ENCODE results near the gene CABLES1.

Gene CABLES1

GRCh38 chr18:23196119-23197007 is 61.1 kb downstream of the CABLES1 start:
- DNase-seq, result no peak

DNA sequence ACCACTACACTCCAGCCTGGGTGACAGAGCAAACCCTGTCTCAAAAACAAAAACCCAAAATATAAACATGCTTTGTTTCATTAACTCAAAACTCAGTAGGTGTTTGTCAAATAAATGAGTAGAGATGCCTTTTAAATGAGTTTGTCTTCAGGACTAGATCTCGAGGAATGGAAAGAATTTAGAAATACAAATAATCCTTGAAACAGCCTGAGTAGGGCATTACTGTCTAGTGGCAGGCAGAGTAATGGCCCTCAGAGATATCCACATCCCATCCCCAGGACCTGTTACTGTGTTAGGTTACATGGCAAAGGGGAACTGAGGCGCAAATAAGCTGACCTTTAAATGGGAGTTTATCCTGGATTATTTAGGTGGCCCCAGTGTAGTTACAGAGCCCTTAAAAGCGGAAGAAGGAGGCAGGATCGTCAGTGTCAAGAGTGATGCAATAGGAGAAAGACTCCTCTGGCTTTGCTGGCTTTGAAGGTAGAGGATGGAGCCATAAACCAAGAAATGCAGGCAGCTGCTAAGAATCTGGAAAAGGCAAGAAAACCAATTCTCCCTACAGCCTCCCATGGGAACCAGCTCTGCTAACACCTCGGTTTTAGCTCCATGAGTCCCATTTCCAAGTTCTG is 63.0 kb downstream of the CABLES1 start:
- no peak for DNase-seq

DNA sequence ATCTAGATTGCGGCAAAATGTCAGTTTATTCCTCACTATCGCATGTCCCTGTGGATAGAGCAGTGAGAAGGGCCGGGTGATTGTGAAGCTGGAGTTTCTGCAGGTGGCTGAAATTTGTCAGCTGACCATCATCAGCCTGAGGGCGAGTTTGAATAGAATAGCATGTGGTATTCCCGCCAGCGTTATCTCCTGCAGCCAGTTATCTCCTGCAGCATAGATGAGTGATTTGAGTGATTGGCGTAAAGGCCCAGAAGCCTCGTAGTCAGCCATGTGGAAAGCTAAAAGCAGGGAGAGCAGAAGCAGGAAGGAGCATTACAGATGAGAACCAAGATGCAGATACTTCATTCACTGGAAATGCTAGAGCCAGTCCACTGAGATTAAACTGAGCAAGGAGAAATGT is 65.5 kb downstream of the CABLES1 start:
- DNase-seq, result no peak

DNA sequence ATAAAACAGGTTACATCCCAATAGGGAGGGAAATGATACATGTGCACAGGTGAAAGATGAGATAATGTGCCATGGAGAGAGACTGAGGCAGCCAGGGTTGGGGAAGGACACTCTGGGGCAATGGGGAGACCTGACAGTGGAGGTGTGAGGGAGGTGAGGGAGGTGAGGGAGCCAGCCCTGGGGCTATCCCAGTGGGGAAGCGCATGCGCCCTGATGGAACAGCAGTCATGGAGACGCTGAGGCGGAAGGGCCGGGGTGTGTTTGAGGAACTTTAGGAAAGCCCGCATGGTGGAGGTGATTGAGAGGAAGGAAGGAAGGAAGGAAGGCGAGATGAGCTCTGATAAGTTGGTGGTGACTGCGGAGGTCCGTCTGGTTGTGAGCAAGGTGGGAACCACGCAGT is 66.5 kb downstream of the CABLES1 start:
- no peak for DNase-seq

DNA sequence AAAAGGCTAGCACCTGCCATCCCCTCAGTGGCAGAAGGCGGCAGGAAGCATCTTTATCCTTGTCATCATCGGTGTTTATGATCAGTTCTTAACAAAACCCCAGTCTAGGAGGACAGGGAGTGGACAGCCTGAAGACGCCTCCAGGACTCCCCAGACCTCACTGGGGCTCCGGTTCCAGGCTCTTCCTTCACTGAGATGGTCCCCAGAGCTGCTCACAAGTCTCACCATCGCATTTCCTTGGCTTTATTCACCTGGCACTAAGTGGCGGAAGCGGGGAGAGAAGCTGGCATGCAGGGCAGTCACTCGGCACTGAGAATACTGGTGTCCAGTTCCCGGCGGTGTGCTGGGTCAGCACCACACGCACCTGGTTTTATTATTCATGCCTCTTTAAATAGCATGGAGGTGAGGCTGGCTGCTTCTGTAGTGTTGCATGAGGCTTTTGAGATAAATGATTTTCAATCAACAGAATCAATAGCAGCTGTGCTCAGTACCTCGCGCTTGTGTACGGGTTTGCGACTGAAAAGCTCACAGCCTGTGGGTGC is 68.7 kb downstream of the CABLES1 start:
- DNase-seq, result no peak

DNA sequence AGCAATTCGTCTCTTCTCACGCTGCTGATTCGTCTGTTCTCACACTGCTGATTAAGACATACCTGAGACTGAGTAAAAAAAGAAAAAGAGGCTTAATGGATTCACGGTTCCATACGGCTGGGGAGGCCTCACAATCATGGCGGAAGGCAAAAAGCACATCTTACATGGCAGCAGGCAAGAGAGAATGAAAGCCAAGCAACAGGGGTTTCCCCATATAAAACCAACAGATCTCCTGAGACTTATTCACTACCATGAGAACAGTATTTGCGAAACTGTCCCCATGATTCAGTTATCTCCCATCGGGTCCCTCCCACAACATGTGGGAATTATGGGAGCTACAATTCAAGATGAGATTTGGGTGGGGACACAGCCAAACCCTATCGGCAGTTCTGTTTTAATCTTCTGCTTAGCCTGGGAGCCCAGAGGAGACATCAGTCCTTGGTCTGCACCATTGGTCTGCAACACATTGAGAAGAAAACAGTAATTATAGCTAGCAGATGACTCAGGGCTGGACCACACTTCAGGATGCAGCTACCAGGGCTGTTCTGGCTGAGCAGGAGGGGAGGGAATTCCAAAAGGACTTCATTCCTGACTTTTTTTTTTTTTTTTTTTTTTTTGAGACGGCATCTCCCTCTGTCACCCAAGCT is 69.4 kb downstream of the CABLES1 start:
- DNase-seq, result no peak

- no peak for DNase-seq
Measured at GRCh38 chr18:23205980-23206379, 70.7 kb downstream of the CABLES1 start.

GRCh38 chr18:23207191-23207955 is 72.1 kb downstream of the CABLES1 start:
- no peak for DNase-seq

DNA sequence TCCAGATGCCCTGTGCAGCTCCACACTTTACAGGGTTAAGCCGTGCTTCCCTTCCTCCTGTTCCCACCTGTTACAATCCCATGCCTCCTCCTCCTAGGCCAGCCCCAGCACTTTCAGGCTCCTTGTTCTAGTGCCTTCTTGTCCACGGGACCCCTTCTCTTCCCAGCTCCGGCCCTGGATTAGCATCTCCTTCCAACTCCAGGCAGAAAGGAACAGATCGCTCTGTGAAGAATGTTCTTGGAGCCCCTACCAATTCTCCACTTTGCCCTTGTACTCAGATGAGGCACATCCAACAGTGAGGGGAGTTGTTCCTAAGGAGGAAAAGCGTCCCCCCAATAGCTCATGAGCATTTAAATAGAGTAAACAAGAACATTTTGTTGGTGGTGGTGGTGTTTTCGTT is 72.7 kb downstream of the CABLES1 start:
- DNase-seq, result no peak

DNA sequence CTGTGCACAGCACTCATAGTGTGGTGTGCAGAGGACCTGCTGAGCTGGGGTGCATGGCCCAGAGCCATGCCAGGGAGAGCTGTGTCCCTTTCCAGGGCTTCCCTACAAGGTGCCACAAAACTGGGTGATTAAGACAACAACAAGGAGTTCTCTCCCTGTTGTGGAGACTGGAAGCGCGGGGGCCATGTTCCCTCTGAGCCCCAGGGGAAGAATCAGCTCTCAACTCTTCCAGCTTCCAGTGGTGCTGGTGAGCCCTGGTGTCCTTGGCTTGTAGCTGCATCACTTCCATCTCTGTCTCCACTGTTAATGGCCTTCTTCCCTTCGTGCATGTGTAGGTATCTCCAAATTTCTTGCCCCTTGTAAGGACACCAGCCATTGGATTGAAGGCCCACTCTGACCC is 73.3 kb downstream of the CABLES1 start:
- DNase-seq, result no peak

DNA sequence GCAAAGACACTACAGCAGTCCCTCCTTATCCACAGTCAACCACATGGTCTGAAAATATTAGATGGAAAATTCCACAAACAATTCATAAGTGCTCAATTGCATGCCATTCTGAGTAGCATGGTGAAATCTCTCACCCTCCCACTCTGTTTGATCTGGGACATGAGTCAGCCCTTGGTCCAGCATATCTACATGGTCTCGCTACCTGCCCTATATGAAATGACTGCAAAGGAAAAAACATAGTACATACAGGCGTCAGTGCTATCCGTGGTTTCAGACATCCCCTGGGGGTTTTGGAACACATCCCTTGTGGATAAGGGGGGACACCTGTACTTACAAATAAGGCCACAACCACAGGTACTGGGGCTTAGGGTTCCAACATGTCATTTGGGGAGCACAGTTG is 73.7 kb downstream of the CABLES1 start:
- DNase-seq, result no peak

GRCh38 chr18:23209796-23210195 is 74.5 kb downstream of the CABLES1 start:
- DNase-seq, result no peak

DNA sequence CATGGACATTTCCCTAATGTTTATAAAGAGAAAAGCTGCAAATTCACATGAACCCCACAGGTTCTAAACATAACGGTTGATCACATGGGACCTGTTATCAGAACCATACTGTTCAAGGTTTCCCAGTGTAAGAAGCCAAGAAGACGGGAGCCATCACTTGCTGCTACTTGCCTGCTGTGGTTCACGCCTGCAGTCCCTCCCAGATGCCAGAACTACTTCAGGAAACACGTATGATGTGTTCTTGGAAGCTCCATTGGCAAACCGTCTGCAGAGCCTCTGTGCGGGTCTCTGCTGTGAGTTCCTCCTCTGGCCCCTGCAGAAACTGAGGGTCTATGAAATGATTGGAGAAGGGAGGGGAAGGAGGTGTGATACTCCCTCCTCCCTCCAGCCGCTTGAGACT is 75.2 kb downstream of the CABLES1 start:
- no peak for DNase-seq

- no peak for DNase-seq
Measured at GRCh38 chr18:23211146-23211545, 75.9 kb downstream of the CABLES1 start.

DNA sequence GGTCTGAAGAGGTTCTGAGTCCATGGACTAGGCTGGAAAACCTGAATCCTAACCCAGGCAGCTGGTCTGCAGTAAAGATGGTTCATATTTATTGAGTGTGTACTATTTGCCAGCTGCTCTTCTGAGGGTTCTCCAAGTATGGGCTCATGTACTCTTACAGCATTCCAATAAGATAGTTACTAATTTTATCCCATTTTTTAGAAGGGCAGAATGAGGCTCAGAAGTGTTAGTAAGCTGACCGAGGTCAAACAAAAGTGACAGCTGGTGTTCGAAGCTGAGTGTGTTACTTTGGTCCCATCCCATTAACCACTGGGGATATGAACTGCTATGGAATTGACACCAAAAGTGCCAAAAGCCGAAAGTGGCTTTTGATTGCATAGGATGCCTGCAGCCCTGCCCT is 76.9 kb downstream of the CABLES1 start:
- DNase-seq, result no peak

DNA sequence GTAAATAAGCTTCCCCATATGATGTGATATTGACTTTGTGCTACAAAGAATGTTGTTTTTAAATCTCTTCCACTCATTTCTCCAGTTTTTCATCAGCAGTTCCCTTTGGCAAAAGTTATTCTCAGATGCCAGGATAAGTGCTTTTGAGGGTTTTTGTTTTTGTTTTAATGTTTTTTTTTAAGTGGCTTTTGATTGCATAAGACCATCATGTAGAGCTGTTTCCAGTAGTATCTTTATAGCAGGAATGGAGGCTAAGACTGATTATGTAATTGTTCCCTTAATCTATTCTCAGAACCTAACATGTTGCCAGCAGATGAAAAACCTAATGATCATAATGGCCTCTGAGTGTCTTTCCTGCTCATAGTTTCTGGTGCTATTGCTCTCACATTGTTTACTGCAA is 77.9 kb downstream of the CABLES1 start:
- DNase-seq, result no peak

- no peak for DNase-seq
Measured at GRCh38 chr18:23217781-23218180, 82.5 kb downstream of the CABLES1 start.

DNA sequence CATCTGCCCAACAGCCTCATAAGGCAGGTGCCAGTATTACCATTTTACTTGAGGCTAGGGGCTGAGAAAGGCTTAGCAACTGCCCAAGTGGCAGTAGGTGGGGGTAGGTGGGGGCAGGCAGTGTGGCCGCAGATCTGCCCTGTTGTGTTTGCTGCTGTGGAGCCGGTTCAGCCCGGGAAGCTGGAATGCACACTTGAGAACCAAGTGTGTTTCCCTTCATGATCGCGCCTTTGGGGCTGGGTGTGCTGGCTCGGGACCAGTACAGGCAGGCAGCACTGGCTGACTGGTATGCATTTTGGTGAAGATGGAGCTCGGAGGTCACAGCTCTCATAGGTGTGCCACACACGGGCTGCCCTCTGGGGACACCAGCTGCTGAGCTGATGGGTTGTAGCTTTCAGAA is 85.1 kb downstream of the CABLES1 start:
- DNase-seq, result no peak

DNA sequence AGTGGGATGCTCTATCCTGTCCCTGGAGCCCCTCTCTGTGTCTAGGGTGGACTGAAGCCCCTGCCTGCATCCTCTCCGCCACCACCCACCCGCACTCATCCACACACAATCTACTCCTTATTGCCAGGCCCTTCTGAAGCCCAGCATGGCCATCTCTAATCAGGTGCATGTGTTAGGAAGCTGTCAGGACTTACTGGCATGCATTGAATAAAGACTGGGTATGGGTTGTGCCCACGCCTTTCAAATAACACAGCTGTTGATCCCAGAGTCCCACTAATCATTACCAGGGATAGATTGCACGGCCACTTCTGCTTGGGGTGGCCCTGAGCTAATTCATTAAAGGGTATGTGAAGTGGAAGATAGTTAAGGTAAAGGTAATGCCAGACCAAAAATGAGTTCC is 88.4 kb downstream of the CABLES1 start:
- DNase-seq, result no peak

- DNase-seq, result no peak
Measured at GRCh38 chr18:23225503-23225902, 90.2 kb downstream of the CABLES1 start.

DNA sequence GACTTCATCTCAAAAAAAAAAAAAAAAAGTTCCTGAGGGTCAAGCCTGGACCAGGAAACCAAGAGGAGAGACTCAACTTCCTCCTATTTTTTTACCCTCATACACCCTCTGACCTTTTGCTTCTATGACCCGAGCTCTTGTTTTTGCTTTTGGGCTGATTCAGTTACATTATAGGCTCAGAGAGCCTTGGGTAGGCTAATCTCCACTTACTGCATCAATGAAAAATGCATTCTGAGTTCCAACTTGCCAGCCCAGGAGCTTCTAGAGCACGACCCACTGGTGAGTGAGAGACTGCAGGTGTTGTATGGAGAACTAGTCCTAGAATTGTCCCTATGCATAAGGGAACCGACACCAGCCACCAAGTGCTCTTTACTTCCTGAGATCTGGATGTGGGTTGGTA is 91.1 kb downstream of the CABLES1 start:
- DNase-seq, result no peak

DNA sequence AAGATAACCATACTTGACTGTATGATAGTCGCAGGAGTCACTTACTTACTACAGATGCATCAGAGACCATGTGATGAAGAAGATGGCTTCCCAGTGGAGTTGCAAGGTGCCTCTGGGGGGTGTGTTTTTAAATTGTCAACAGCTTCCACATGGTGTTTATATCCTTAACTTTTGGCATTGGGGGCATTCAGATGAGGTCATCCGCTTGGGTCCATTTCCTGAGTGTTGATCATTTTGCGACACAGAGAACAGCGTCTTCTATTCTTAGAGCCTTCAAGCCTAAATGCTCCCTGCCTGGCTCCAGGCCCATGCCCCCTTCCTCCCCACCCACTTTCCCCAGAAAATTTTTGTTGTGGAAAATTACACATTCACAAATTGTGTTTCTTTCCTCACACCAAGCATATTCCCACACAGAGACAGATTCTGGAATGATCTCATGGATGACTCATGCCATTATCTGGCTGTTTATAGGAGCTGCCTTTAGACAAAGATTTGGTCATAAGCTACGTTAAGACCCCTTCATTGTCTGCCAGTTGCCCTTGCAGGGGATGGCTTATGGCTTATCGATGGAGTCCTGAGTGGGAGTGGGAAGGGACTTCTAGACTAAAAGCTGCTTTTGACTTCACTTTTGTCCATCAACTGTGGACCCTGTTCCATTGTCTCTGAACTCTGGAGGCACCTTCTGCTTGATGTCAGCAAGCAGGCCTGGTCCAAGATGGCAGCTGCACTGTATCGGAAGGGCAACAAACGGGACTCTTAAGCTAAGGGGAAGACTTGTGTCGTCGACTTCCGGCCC is 91.8 kb downstream of the CABLES1 start:
- DNase-seq, result no peak

Measured in GDM1 (cell line).